ENCODE data around the gene MRPL53. TPM values are rescaled to one million over a fixed set of nuclear protein-coding genes. Genes with fewer than 3 reads are reported as not detected.

The MRPL53 gene
- total and polyA plus RNA-seq, 2 of the 13 experiments (the other 11 are each of a cell fraction or from before 2014, with no cell fraction given), result 34.3 to 51.9 TPM

GRCh38 chr2:74503506-74504475 lies 31.3 kb upstream of the MRPL53 start (continued):
- TF ChIP-seq POGK (CRISPR knock-in tag; conservative IDR thresholded peaks at IDR 0.05) (no peak), ZNF619 (CRISPR knock-in tag; IDR thresholded peaks at IDR 0.05) (no peak), KIAA2018 (CRISPR knock-in tag; IDR thresholded peaks at IDR 0.05; ENCODE audit: borderline replicate concordance) (no peak), ZNF337 (CRISPR knock-in tag; IDR thresholded peaks at IDR 0.05; ENCODE audit: borderline replicate concordance, low read depth) (0 out of 2 replicates have a peak, but pooled peaks have one; percentile 23), ZNF563 (CRISPR knock-in tag; IDR thresholded peaks at IDR 0.05) (no peak), ZSCAN5A (CRISPR knock-in tag; IDR thresholded peaks at IDR 0.05; ENCODE audit: borderline replicate concordance) (no peak), GTF3A (CRISPR knock-in tag; conservative IDR thresholded peaks at IDR 0.05) (no peak), ZNF75D (CRISPR knock-in tag; IDR thresholded peaks at IDR 0.05; ENCODE audit: borderline replicate concordance) (no peak), MXD4 (CRISPR knock-in tag; IDR thresholded peaks at IDR 0.05) (no peak; the same call in 1 of the 2 replicates), MBNL3 (CRISPR knock-in tag; conservative IDR thresholded peaks at IDR 0.05) (no peak), KDM2A (CRISPR knock-in tag; IDR thresholded peaks at IDR 0.05; ENCODE audit: borderline replicate concordance, low read depth) (no peak), ZNF605 (CRISPR knock-in tag; IDR thresholded peaks at IDR 0.05) (no peak), ELF3 (CRISPR knock-in tag; IDR thresholded peaks at IDR 0.05) (no peak), ZNF660 (CRISPR knock-in tag; IDR thresholded peaks at IDR 0.05; ENCODE audit: borderline replicate concordance, low read depth) (no peak)

Measured in HepG2 (cell line).